T-helper 1 cell (primary cell): ENCODE data around the gene CLDN6.

Source experiments
- DNase-seq, 5 donors: peaks; one replicate each; pipeline ENCODE4 v3.0.0-alpha.2; 2012 to 2020

Gene CLDN6

DNA sequence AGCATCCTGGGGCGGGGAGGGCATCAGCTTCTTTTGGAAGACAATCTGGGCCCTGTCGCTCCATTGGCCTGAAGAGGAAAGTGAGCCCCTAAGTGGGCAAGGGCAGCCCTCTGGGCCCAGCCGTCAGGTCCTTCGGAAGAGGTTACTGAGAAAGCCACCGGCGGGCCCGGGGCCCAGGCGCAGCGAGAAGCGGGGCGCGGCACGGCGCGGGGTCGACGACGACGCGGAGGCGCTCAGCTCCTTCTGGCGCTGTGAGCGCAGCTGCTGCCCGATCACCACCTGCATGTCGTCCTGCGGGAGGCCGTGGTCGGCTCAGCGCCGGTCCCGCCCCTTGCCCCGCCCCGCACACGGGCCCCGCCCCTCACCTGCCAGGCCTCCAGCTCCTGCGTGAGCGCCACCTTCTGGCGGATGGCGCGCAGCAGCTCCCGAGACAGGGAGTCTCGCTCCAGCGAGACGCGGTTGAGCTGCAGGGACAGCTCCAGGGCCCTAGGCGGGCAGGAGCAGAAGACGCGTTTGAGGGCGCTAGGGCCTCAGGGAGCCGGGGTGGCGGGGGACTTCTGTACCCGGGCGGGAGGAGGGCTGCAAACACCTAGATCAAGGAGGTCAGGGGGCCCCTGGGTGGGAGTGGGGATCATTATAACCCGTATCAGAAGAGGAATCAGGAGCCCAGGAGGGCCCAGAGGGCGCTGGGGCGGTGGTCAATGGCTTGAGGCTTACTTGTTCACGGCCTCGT lies 10.2 kb upstream of the CLDN6 start:
- DNase-seq: peak; percentile 79 to 87 (median 86)

DNA sequence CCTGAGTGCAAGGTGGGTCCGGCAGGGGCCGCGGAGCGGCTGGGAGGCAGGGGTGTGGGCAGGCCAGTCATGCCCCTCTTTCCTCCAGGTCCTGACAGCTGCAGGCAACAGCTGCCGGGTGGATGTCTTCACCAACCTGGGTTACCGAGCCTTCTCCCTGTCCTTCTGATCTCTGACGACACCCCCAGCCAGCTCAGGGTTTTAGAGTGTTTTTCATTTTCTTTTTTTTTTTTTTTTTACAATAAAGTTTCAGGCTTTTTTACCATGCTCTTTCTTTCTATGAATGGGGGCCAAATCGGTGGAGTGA lies 9.5 kb upstream of the CLDN6 start:
- no peak for DNase-seq

DNA sequence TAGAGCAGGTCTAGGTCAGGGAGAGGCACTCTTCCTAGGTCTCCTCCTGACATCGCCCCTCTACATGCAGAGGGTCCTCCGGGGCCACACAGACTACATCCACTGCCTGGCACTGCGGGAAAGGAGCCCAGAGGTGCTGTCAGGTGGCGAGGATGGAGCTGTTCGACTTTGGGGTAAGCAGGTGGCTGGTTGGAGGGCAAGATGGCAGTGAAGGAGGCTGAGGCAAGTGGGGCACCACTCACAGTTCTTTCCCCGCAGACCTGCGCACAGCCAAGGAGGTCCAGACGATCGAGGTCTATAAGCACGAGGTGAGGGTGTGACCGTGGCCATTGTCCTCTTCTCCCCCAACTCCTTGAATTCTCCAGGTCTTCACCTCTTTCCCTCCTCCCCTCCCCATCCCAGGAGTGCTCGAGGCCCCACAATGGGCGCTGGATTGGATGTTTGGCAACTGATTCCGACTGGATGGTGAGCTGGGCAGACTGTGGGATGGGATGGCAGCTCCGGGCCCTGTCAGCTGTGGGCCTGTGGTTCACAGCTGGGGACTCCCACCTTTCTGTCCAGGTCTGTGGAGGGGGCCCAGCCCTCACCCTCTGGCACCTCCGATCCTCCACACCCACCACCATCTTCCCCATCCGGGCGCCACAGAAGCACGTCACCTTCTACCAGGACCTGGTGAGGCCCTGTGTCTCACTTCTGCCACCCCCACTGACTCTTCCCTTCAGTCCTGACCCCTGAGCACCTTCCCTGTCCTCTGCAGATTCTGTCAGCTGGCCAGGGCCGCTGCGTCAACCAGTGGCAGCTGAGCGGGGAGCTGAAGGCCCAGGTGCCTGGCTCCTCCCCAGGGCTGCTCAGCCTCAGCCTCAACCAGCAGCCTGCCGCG lies 8.9 kb upstream of the CLDN6 start:
- DNase-seq: no peak

DNA sequence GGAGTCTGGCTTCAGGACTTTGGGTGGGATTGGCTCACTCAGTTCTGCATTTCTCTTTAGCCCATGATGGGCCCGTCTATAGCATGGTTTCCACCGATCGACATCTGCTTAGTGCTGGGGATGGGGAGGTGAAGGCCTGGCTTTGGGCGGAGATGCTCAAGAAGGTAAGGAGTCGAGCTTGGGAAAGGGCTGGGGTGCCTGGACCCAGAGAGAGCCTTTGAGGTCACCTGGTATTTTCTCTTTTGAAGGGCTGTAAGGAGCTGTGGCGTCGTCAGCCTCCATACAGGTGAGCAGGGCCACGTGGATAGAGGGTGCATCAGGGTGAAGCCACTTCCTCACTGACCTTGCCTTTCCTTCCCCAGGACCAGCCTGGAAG lies 8.0 kb upstream of the CLDN6 start:
- no peak for DNase-seq

DNA sequence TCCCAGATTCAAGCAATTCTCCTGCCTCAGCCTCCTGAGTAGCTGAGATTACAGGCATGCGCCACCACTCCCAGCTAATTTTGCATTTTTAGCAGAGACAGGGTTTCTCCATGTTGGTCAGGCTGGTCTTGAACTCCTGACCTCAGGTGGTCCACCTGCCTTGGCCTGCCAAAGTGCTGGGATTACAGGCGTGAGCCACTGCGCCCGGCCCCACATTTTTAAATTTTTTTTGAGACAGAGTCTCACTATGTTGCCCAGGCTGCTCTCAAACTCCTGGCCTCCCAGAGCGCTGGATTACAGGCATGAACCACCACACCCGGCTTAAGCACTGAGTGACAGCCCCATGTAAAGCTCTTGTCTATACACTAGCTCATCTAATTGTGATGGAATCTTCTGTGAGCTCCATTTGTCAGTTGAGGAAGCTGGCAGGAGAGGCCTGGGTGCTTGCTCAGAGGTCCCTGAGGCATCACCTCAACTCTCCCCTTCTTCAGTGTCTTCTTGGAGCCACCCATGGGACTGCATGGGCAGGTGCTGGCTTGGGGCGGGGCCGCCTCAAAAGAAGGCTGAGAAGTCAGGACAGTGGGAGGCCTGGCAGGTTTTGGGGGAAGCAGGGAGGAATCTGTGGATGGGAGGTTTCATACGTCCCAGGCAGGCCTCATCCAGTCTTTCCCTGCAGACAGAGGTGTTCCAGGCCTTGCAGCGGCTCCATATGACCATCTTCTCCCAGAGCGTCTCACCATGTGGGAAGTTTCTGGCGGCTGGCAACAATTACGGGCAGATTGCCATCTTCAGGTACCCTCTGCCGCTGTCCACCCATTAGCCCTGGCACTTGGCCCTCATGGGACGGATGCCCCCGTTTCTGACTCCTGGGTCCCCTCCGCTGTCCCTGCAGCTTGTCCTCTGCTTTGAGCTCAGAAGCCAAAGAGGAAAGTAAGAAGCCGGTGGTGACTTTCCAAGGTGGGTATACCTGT lies 7.3 kb upstream of the CLDN6 start:
- no peak for DNase-seq

DNA sequence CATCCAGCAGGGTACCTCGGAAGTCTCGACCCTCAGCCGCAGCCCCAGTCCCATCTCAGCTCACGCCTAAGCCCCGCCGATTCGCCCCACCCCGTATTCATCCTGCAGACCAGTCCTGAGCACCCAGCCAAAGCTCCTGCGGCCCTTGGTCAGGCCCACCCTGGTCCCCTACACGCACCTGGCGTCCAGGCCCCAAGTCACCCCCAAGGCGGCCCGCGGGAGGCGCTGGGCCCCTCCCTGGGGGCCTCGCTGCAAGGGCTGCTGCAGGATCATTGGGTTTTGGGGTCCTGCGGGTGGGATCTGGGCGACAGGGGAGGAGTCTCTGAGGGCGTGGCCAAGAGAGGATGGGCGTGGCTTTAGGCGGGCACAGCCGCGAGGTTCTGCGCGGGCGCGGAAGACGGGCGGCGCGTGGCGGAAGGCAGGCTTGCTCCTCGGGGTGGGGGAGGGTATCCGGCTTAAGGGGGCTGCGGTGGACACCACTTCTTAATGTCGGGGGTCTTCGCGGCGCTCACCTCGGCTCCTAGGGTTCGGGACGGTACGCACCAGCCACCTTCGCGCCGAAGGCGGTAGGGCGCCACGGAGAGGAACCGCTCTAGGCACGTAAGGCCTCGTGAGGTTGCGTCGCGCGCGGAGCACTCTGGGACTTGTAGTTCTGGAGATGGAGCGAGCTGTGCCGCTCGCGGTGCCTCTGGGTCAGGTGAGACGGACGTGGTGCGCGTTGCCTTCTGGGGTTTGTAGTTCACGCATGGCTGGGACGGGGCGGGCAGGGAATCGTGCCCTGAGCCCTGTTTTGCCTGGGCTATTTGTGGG lies 5.9 kb upstream of the CLDN6 start, which contains the start of the genes HCFC1R1 and THOC6:
Gene HCFC1R1 (minus strand): TSS at position 274 of the 810 bp plus-strand sequence. CDS start 1 bp downstream, at position 273.
Gene THOC6 (plus strand): TSS at position 367 of the 810 bp plus-strand sequence. CDS start 292 bp downstream, at position 659.
- peak; percentile 88 to 98 (median 93) for DNase-seq

DNA sequence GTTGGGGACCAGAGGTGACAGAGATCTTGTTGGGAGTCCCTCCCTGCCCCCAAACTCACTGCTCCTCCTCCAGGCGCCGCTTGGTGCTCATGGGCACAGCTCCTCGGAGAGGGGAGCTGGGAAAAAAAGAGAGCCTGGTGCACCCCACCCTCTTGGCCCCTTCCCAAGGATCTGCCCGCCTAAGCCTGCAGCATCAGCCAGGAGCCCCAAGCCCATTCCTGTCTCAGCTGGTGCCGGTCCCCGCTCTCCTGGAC lies 5.4 kb upstream of the CLDN6 start:
- DNase-seq: no peak

DNA sequence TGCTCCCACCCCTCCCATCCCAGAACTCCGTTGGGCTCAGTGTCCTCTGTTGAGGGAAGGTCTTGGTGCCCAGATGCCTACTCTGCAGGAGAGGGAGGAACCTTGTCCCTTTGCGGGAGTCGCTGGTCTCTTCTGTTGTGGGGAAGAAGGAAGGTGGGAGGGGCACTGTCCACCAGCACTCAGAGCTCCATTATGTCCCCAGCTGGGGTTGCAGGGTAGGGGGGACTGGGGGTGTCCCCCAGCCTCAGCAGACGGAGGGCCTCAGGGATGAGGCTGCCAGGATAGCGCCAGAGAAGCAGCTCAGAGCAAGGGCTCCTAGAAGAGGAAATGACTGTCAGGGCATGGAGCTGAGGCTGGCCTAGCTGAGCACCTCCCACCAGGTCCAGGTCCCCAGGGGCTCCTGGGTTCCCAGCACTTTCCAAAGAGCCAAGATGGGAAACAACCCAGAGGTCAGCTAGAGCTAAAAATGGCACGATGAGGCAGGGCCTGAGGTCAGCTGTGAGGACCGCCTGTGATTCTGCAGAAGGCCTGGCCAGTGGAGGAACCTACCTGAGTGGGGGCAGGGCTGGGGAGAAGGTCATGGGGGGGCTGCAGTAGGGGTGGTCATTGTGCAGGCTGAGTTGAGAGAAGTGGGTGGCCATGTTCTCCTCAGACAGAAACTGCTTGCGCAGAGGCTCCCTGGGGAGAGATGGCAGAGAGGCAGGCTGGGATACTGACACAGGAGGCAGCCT lies 4.9 kb upstream of the CLDN6 start:
- DNase-seq: no peak

DNA sequence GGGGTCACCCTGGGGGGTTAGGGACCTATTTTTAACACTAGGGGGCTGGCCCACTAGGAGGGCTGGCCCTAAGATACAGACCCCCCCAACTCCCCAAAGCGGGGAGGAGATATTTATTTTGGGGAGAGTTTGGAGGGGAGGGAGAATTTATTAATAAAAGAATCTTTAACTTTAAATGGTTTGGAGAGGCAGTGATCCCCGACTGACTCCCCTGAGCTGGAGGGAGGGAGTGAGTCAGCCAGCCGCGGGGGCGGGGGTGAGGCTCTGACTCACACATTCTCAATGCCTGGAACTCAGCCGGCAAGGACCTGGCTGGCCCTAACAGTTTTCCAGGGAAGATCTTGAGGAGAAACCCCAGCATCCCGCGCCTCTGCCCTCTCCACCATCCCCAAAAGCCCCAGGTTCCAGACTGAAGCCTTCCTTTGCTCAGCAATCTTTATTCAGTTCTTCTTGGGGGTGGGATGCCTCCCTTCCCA lies 4.3 kb upstream of the CLDN6 start:
- DNase-seq: peak; percentile 48 to 72 (median 64)

DNA sequence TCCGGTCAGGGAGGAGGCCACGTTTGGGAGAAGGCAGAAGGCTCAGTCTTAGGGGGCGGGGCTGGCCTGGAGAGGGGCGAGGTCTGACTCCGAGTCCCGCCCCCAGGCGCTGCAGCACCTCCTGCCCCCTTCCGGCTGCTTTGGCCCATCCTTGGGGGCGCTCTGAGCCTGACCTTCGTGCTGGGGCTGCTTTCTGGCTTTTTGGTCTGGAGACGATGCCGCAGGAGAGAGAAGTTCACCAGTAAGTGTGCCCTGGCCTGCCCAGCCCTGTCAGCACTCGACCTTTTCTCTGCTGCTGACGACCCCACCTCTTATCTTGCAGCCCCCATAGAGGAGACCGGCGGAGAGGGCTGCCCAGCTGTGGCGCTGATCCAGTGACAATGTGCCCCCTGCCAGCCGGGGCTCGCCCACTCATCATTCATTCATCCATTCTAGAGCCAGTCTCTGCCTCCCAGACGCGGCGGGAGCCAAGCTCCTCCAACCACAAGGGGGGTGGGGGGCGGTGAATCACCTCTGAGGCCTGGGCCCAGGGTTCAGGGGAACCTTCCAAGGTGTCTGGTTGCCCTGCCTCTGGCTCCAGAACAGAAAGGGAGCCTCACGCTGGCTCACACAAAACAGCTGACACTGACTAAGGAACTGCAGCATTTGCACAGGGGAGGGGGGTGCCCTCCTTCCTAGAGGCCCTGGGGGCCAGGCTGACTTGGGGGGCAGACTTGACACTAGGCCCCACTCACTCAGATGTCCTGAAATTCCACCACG lies 3.6 kb upstream of the CLDN6 start:
- DNase-seq: peak; percentile 51 to 76 (median 64)

DNA sequence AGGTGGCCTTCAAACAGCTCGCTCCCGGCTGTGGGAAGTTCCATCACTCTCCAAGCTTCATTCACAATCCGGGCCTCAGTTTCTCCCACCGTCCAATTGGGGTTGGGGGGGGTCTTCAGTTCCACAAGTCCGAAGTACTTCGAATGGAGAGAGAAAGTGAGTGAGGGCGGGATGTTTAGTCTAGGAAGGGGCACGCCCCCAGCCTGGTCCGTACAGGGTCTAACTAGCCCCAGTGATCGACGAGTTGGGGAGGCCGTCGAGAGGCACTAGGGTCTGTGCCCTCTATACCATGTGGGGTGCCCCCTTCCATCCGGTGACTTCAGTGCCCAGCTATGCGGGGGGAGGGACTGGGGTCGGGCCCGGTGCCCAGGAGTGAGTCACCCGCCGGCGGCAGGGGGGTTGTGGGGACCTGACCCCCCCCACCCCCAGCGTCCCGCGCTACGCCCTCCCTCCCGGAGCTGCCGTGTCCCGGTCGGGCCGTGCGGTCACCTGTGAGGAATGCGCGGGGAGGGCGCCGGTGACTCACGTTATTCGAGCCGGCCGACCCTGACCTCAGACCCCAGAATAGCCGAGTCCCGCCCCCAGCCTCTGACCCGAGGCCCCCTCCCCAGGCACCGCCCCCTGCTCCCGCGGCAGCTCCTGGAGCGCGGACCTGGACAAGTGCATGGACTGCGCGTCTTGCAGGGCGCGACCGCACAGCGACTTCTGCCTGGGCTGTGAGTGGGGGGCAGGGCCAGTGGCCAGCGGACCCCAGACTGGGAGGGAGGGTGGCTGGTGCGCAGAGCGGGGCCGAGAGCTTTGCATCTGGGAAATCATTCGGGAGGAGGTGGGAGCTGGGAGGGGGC lies 2.8 kb upstream of the CLDN6 start:
- peak; percentile 33 to 72 (median 63) for DNase-seq

DNA sequence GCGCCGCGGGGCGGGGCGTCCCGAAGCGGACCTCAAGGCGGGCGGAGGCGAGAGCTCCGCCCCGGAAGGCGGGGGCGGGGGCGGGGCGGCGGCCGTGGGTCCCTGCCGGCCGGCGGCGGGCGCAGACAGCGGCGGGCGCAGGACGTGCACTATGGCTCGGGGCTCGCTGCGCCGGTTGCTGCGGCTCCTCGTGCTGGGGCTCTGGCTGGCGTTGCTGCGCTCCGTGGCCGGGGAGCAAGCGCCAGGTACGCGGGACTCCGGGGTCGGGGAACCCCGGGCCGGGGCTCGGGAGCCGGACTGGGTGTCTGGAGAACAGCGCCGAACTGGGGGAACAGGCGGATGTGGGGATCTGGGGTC lies 2.2 kb upstream of the CLDN6 start, which contains the start of gene TNFRSF12A:
Gene TNFRSF12A (plus strand): TSS at position 122 of the 357 bp plus-strand sequence. CDS start 30 bp downstream, at position 152.
- DNase-seq: peak; percentile 50 to 81 (median 53)

DNA sequence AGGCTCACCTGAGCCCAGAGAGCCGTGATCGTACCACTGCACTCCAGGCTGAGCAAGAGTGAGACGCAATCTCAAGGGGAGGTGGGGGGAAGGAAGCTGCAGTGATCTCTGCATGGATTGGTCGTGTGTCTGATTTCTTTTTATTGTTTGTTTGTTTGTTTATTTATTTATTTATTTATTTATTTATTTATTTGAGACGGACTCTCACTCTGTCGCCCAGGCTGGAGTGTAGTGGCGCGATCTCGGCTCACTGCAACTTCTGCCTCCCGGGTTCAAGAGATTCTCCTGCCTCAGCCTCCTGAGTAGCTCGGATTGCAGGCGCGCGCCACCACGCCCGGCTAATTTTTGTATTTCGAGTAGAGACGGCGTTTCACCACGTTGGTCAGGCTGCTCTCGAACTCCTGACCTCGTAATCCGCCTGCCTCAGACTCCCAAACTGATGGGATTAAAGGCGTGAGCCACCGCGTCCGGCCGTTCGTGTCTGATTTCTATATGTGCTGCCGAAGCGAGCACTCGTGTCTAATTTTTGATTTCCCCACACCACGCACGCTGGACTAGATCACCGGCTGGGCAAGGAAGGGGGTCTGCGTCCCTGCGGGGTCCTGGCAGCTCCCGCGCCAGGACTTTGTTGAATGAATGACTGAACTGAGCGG lies 1.7 kb upstream of the CLDN6 start:
- no peak for DNase-seq

DNA sequence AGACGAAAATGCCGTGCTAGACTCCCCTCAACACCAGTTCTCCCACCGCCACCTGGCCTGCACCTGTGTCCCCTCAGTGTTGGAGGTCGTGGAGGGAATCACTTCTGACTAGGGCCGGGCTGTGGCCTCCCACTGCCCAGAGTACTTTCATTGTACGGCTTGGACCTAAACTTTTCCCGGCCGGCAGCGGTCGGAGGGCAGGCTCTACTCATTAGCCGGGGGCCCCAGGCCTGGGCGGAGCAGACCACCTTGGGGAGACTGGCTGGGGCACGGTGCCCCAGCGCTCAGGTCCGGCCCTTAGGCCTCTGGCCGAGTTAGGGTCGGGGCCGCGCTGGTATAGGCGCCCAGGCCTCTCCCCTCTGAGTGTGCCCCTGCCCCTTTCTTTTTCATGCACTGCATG lies 639 bp downstream of the CLDN6 start:
- no peak for DNase-seq

DNA sequence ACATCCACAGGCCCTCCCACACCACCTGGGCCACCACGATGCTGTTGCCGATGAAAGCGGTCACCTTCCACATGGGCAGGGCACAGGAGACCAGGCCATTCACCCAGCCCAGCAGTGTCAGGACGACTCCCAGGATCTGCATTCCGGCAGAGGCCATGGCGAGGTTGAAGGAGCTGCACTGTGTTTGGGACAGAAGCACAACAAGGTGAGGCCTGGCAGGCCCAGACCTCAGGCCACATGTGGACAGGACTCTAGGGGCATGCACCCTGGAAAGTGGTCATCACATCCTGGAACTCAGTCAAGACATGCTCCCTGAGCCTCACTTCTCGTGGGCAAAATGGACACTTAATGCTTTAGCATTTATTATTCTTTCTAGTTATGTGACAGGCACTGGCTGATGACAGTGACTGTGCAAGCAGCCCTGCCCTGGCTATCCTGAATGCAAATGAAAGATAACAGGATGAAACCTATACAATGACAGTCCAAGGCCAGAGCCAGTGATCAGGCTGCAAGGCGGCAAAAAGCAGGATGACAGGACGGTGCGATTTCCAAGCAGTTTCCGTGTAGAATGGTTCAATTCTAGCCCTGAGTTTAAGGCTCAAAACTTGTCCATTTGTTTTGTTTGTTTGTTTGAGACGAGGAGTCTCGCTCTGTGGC lies 2.0 kb downstream of the CLDN6 start:
- DNase-seq: no peak

DNA sequence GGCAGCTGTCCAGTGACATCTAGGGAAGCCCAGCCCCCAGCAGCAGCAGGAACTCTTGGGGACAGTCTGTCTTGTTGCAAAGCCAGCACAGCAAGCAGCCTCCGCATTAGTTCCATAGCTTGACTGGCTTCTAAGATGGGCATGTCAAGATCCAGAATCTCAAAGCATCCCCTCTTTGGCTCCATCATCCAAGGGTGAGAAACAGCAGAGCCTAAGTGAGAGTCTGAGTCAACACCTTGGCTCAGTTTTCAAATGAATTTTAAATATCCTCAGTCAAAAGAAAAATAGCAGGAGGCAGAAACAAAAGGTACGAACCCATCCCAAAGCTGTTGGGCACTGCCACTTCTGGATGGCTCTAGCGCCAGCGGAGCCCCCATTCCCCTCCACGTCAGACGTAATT lies 3.0 kb downstream of the CLDN6 start:
- DNase-seq: no peak

DNA sequence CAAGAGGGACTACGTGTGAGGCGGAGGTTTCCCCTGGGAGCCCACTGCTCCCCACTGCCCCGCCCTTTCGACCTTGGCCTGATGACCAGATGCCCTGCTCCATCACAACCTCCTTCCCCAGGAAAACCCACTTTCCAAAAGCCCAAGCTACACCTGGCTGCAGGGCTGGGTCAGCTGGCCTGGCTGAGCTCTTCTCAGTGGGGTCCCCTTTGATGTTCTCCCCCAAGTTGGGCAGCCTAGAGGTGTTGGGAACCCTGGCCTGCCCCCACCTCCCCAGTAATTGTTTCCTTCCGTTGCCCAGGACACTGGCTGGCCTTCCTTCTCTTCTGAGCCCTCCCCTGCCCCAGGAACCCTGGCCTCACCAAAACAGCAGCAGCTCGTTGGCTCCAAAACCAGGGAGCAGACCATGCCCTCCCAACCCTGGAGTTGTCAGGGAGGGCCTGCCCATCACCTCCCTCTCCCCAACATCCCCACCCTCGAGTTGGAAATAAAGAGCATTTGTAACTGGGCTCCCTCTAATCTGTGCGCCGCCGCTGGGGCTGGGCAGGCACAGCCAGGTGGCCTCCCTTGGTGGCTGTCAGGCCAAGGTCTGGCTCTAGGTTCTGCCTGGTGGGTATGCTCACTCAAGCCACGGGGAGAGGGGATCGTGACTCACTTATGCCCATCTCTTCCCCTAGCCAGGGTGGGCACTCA lies 3.8 kb downstream of the CLDN6 start:
- DNase-seq: no peak

DNA sequence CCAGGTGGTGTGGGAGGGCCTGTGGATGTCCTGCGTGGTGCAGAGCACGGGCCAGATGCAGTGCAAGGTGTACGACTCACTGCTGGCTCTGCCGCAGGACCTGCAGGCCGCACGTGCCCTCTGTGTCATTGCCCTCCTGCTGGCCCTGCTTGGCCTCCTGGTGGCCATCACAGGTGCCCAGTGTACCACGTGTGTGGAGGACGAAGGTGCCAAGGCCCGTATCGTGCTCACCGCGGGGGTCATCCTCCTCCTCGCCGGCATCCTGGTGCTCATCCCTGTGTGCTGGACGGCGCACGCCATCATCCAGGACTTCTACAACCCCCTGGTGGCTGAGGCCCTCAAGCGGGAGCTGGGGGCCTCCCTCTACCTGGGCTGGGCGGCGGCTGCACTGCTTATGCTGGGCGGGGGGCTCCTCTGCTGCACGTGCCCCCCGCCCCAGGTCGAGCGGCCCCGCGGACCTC lies 4.5 kb downstream of the CLDN6 start:
- DNase-seq: no peak
